ENCODE measurements around the gene TBCD. TPM values are rescaled to one million over a fixed set of nuclear protein-coding genes. Genes with fewer than 3 reads are reported as not detected.
A peak's percentile ranks its signal among the peaks of the same experiment; 100 is the strongest.

TBCD gene
- total RNA-seq, 1 donor from 2014 or later, result 49.9 TPM

DNA sequence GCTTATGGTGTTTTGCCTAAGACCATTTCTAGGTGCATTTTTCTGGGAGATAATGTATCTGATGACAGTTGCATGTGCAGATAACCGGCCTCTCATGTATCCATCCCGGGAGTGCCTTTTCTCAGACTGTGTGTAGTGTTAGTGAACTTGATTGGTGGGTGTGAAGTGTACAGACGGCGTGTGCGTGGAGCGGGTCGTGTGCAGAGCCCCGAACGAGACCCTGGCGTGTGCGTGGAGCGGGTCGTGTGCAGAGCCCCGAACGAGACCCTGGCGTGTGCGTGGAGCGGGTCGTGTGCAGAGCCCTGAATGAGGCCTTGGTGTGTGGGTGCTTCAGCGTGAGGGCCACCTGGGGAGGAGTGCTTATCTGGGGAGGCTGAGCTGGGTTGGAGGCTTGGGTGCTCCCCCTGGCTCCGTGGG, 116.9 kb downstream of the TBCD start:
- CTCF ChIA-PET, result no interaction called here
- H3K4me3 Mint-ChIP-seq, result no peak overlapping the region

DNA sequence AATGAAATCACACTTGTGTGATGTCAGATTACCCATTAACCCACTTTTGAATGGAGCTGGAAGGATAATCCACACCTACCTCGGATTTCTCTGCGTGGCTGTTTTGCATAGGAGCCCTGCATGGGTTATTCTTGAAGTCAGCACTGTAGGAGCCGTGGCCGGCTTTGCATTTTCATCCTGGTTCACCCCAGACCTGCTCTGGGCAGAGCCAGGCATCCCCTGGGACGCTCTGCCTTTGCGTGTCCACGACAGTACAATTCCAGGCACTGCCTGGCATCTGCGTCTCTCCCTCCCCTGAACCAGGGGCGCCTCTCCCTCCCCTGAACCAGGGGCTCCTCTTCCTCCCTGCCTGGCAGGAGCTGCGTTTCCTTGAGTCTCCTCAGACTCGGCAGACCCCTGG, 117.7 kb downstream of the TBCD start:
- peaks cover 3% of the 10 kb centered on the region for H3K27me3 Mint-ChIP-seq
- no peak overlapping the region for H3K27ac Mint-ChIP-seq
- H3K36me3 Mint-ChIP-seq (ENCODE audit: low read depth), result peaks cover 6% of the 10 kb centered on the region
- H3K4me1 Mint-ChIP-seq, result peaks cover 73% of the 10 kb centered on the region
- DNase-seq, result no peak
- CTCF ChIA-PET, result interaction anchor here (0.7 to 2.1 kb wide), 2 partner anchors 45 to 88 kb away, joined by 4 to 9 read pairs; no protein-coding TSS in a partner anchor
- no peaks in the 10 kb centered on the region for H3K9me3 Mint-ChIP-seq
- ATAC-seq (ENCODE audit: low read depth), result no peak
- intact Hi-C loops (cut with micrococcal nuclease), result no loop called here
- no peak for TF ChIP-seq CTCF (IDR thresholded peaks at IDR 0.05)
- POLR2A ChIA-PET, result interaction anchor here (0.7 to 1.4 kb wide), 3 partner anchors 14 to 51 kb away, joined by 3 to 4 read pairs (median 4); no protein-coding TSS in a partner anchor
- no peak overlapping the region for H3K4me3 Mint-ChIP-seq

More for the DNA sequence above, 116.9 kb downstream of the TBCD start:
- H3K27me3 Mint-ChIP-seq, result peaks cover 3% of the 10 kb centered on the region
- no peak overlapping the region for H3K27ac Mint-ChIP-seq
- POLR2A ChIA-PET, result interaction anchor here (1.1 to 1.4 kb wide), 2 partner anchors 44 to 50 kb away, joined by 4 read pairs; no protein-coding TSS in a partner anchor
- H3K4me1 Mint-ChIP-seq, result peaks cover 81% of the 10 kb centered on the region
- no peak for DNase-seq
- no peak for TF ChIP-seq CTCF (IDR thresholded peaks at IDR 0.05)
- peaks cover 6% of the 10 kb centered on the region for H3K36me3 Mint-ChIP-seq (ENCODE audit: low read depth)
- ATAC-seq (ENCODE audit: low read depth), result no peak
- H3K9me3 Mint-ChIP-seq, result no peaks in the 10 kb centered on the region
- intact Hi-C loops (cut with micrococcal nuclease), result no loop called here

DNA sequence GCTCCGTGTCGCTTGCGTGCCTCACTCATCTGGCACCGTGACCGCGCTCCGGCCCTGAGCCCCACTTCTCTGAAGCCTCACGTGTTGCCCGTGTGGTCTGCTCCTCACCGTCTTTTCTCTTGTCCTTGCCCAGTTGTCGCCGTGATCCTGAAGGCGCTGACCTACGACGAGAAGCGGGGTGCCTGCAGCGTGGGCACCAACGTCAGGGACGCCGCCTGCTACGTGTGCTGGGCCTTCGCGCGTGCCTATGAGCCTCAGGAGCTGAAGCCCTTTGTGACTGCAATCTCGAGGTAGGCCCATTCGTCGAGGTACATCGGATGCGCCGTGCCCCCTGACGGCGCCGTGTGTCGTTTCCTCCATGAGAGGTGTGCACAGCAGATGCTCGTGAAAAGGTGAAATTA, 118.2 kb downstream of the TBCD start:
- no peak for DNase-seq
- Mint-ChIP-seq H3K27me3 (peaks cover 3% of the 10 kb centered on the region), H3K9me3 (no peaks in the 10 kb centered on the region), H3K36me3 (ENCODE audit: low read depth) (peaks cover 6% of the 10 kb centered on the region), H3K4me1 (peaks cover 73% of the 10 kb centered on the region), H3K27ac (peak overlapping the region; percentile 56), H3K4me3 (peak overlapping the region; percentile 75)
- no peak for TF ChIP-seq CTCF (IDR thresholded peaks at IDR 0.05)
- CTCF ChIA-PET, result interaction anchor here (0.7 to 2.4 kb wide), 3 partner anchors 9 to 88 kb away, joined by 4 to 9 read pairs (median 9); no protein-coding TSS in a partner anchor
- intact Hi-C loops (cut with micrococcal nuclease), result loop anchor here (2.0 to 10.0 kb wide), 5 partner anchors 15 to 182 kb away; no protein-coding TSS in a partner anchor
- ATAC-seq (ENCODE audit: low read depth), result no peak
- POLR2A ChIA-PET, result interaction anchor here (0.6 to 1.9 kb wide), 6 partner anchors 9 to 181 kb away, joined by 3 to 20 read pairs (median 4); no protein-coding TSS in a partner anchor

- H3K4me3 Mint-ChIP-seq, result peak overlapping the region; percentile 75
- ATAC-seq (ENCODE audit: low read depth) (no peak), DNase-seq (no peak)
- H3K27ac Mint-ChIP-seq, result peak overlapping the region; percentile 91
- H3K36me3 Mint-ChIP-seq (ENCODE audit: low read depth), result peaks cover 6% of the 10 kb centered on the region
- peaks cover 3% of the 10 kb centered on the region for H3K27me3 Mint-ChIP-seq
- ChIA-PET POLR2A (interaction anchor here (0.6 to 3.4 kb wide), 11 partner anchors 10 to 329 kb away, joined by 3 to 42 read pairs (median 5); no protein-coding TSS in a partner anchor), CTCF (interaction anchor here (0.7 to 2.4 kb wide), 7 partner anchors 10 to 89 kb away, joined by 3 to 12 read pairs (median 6); no protein-coding TSS in a partner anchor)
- no peak for TF ChIP-seq CTCF (IDR thresholded peaks at IDR 0.05)
- peaks cover 69% of the 10 kb centered on the region for H3K4me1 Mint-ChIP-seq
- H3K9me3 Mint-ChIP-seq, result no peaks in the 10 kb centered on the region
- intact Hi-C loops (cut with micrococcal nuclease), result loop anchor here (2.0 to 10.0 kb wide), 5 partner anchors 14 to 182 kb away; no protein-coding TSS in a partner anchor
These were observed 118.7 kb downstream of the TBCD start for GRCh38 chr17:82870541-82870940.

GRCh38 chr17:82871056-82871775, 119.4 kb downstream of the TBCD start:
- ChIA-PET CTCF (interaction anchor here (1.0 to 2.4 kb wide), 8 partner anchors 11 to 89 kb away, joined by 3 to 12 read pairs (median 6); partner anchors contain the start of gene ZNF750), POLR2A (interaction anchor here (0.7 to 3.4 kb wide), 15 partner anchors 10 to 573 kb away, joined by 3 to 42 read pairs (median 5); no protein-coding TSS in a partner anchor)
- peak; percentile 84 for ATAC-seq (ENCODE audit: low read depth)
- peak; percentile 68 for DNase-seq
- Mint-ChIP-seq H3K27me3 (peaks cover 3% of the 10 kb centered on the region), H3K27ac (peak overlapping the region; percentile 91), H3K4me3 (peak overlapping the region; percentile 75), H3K4me1 (peaks cover 62% of the 10 kb centered on the region), H3K9me3 (no peaks in the 10 kb centered on the region), H3K36me3 (ENCODE audit: low read depth) (peaks cover 6% of the 10 kb centered on the region)
- no peak for TF ChIP-seq CTCF (IDR thresholded peaks at IDR 0.05)
- intact Hi-C loops (cut with micrococcal nuclease), result loop anchor here (1.0 to 10.0 kb wide), 8 partner anchors 11 to 181 kb away; no protein-coding TSS in a partner anchor

Data from activated B cell treated with CpG ODN at 0.5 μM for 24 hours (primary cell).